ENCODE results near the gene C2.
"Not testable (repeated sequence)": the region's sequence is repeated elsewhere in the genome, so short reads cannot be mapped to it uniquely, and the experiment has no call there.

C2 gene

GRCh38 chr6:31978831-31979230, 51.3 kb downstream of the C2 start:
- no peaks in the 10 kb centered on the region for H3K4me1 ChIP-seq (ENCODE audit: insufficient read depth, low read length)
- H3K36me3 ChIP-seq (ENCODE audit: insufficient read depth, low read length), result no peaks in the 10 kb centered on the region
- no peaks in the 10 kb centered on the region; the same call in 1 of the 2 replicates for H3K9me3 ChIP-seq (ENCODE audit: control insufficient read depth, insufficient read depth, low read length)
- no peak overlapping the region for H3K9ac ChIP-seq (ENCODE audit: low read depth, low read length)

DNA sequence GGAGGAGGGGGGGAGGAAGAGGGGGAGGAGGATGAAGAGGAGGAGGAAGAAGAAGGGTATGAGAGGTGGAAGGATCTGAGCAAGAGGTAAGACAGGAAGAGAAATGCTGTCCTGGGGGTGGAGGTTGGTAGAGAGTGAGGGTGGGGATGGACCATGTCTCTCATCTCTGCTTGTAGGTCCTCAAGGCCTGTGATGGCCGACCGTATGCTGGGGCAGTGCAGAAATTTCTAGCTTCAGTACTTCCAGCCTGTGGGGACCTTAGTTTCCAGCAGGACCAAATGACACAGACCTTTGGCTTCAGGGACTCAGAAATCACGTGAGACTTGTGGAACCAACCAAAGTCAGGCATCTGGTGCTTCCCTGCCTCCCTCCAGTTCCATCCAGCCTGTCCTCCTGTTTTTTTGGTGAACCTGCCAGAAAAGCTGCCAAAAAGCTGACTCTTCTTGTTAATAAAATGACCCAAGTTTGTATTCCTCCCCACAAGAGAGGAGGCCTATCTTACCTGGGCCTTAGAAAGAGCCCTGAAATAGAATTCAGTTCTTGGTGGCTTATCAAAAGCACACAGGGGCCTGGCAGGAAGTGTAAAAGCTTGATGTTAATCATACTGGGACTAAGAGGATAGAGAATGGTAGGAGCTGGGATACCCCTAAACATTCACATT, 51.9 kb downstream of the C2 start:
- no peak overlapping the region for H3K9ac ChIP-seq (ENCODE audit: low read depth, low read length)
- H3K4me1 ChIP-seq (ENCODE audit: insufficient read depth, low read length), result no peaks in the 10 kb centered on the region
- no peaks in the 10 kb centered on the region; the same call in 1 of the 2 replicates for H3K9me3 ChIP-seq (ENCODE audit: control insufficient read depth, insufficient read depth, low read length)
- H3K36me3 ChIP-seq (ENCODE audit: insufficient read depth, low read length), result no peaks in the 10 kb centered on the region

- H3K36me3 ChIP-seq (ENCODE audit: insufficient read depth, low read length); H3K9ac ChIP-seq (ENCODE audit: low read depth, low read length): not testable (repeated sequence)
Measured at GRCh38 chr6:31980195-31980876, 52.8 kb downstream of the C2 start.

GRCh38 chr6:31980998-31981397, 53.5 kb downstream of the C2 start:
- H3K4me1 ChIP-seq (ENCODE audit: insufficient read depth, low read length); H3K9me3 ChIP-seq (ENCODE audit: control insufficient read depth, insufficient read depth, low read length); H3K36me3 ChIP-seq (ENCODE audit: insufficient read depth, low read length); H3K9ac ChIP-seq (ENCODE audit: low read depth, low read length): not testable (repeated sequence)

More at GRCh38 chr6:31980195-31980876, 52.8 kb downstream of the C2 start:
- H3K4me1 ChIP-seq (ENCODE audit: insufficient read depth, low read length); H3K9me3 ChIP-seq (ENCODE audit: control insufficient read depth, insufficient read depth, low read length): not testable (repeated sequence)

- not testable (repeated sequence) for H3K4me1 ChIP-seq (ENCODE audit: insufficient read depth, low read length); H3K36me3 ChIP-seq (ENCODE audit: insufficient read depth, low read length); H3K9ac ChIP-seq (ENCODE audit: low read depth, low read length); H3K9me3 ChIP-seq (ENCODE audit: control insufficient read depth, insufficient read depth, low read length)
Measured at GRCh38 chr6:31981744-31982143, 54.2 kb downstream of the C2 start, which contains the start of gene C4A. Gene C4A (plus strand): TSS chr6:31982057. CDS start chr6:31982108, 51 bp downstream.

- H3K9ac ChIP-seq (ENCODE audit: low read depth, low read length); H3K36me3 ChIP-seq (ENCODE audit: insufficient read depth, low read length); H3K4me1 ChIP-seq (ENCODE audit: insufficient read depth, low read length); H3K9me3 ChIP-seq (ENCODE audit: control insufficient read depth, insufficient read depth, low read length): not testable (repeated sequence)
Measured at GRCh38 chr6:31989363-31989762, 61.8 kb downstream of the C2 start.

GRCh38 chr6:31994421-31994820, 66.9 kb downstream of the C2 start:
- not testable (repeated sequence) for H3K36me3 ChIP-seq (ENCODE audit: insufficient read depth, low read length); H3K9ac ChIP-seq (ENCODE audit: low read depth, low read length); H3K9me3 ChIP-seq (ENCODE audit: control insufficient read depth, insufficient read depth, low read length); H3K4me1 ChIP-seq (ENCODE audit: insufficient read depth, low read length)

Data from ES-I3 (cell line).